Measurements from ENCODE around the gene CELA1.

GRCh38 chr12:51348116-51348515 lies 1.6 kb upstream of the CELA1 start:
- TF ChIP-seq, protein P1, sequence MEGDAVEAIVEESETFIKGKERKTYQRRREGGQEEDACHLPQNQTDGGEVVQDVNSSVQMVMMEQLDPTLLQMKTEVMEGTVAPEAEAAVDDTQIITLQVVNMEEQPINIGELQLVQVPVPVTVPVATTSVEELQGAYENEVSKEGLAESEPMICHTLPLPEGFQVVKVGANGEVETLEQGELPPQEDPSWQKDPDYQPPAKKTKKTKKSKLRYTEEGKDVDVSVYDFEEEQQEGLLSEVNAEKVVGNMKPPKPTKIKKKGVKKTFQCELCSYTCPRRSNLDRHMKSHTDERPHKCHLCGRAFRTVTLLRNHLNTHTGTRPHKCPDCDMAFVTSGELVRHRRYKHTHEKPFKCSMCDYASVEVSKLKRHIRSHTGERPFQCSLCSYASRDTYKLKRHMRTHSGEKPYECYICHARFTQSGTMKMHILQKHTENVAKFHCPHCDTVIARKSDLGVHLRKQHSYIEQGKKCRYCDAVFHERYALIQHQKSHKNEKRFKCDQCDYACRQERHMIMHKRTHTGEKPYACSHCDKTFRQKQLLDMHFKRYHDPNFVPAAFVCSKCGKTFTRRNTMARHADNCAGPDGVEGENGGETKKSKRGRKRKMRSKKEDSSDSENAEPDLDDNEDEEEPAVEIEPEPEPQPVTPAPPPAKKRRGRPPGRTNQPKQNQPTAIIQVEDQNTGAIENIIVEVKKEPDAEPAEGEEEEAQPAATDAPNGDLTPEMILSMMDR (IDR thresholded peaks at IDR 0.05; ENCODE audit: insufficient read depth, low read length): no peak
- TF ChIP-seq GABPA (IDR thresholded peaks at IDR 0.05; ENCODE audit: low read depth) (no peak), POLR2AphosphoS5 (IDR thresholded peaks at IDR 0.05; ENCODE audit: low read depth) (no peak), REST (IDR thresholded peaks at IDR 0.05; ENCODE audit: insufficient replicate concordance, low read depth) (no peak), SPI1 (IDR thresholded peaks at IDR 0.05; ENCODE audit: borderline replicate concordance, low read depth) (no peak)

Measured in HL-60 (cell line).